ENCODE results near the gene POLL. TPM values are rescaled to one million over a fixed set of nuclear protein-coding genes. Genes with fewer than 3 reads are reported as not detected.
"Not testable (repeated sequence)": the region's sequence is repeated elsewhere in the genome, so short reads cannot be mapped to it uniquely, and the experiment has no call there.

Gene POLL
- 10 to 100 TPM; 20.4 to 47.1 (median 31.5) TPM for total RNA-seq

GRCh38 chr10:101587725-101588653, at the start of gene POLL, which contains the start of gene DPCD:
TSS of gene POLL (minus strand) at chr10:101588257. CDS start at chr10:101587360, 897 bp downstream.
TSS of gene DPCD (plus strand) at chr10:101588321. CDS start at chr10:101588337, 16 bp downstream.
- DNase-seq (peak; percentile 92 to 98), ATAC-seq (ENCODE audit: low FRiP score in 2 of 2) (peak; percentile 92 to 97)
- H3K4me1 ChIP-seq: peaks cover 12 to 30% (median 20%) of the 10 kb centered on the region in 4 donors
- H3K9me3 ChIP-seq: no peaks in the 10 kb centered on the region
- H3K4me3 ChIP-seq: peak within 1 kb of the TSS; percentile 67 to 94 (median 81)
- H3K36me3 ChIP-seq: peaks cover 0 to 19% (median 11%) of the 10 kb centered on the region in 4 donors
- no peaks in the 10 kb centered on the region for H3K27me3 ChIP-seq
- no peak for TF ChIP-seq EP300 (IDR thresholded peaks at IDR 0.05)
- peak; percentile 60 to 63 for TF ChIP-seq POLR2AphosphoS5 (IDR thresholded peaks at IDR 0.05)
- no peak for TF ChIP-seq CTCF (IDR thresholded peaks at IDR 0.05)
- peak in 1 of 4 donors; percentile 53 for TF ChIP-seq POLR2A (IDR thresholded peaks at IDR 0.05)
- peak within 1 kb of the TSS; percentile 73 to 90 (median 78) for H3K27ac ChIP-seq
- 0 to 1% methylated on average over 34 to 49 of the region's 50 CpGs for WGBS, 2 donors

- H3K27ac ChIP-seq; DNase-seq; H3K4me3 ChIP-seq; ATAC-seq (ENCODE audit: low FRiP score in 2 of 2); H3K27me3 ChIP-seq; H3K9me3 ChIP-seq; H3K4me1 ChIP-seq: not testable (repeated sequence)
- peaks cover 0 to 18% (median 10%) of the 10 kb centered on the region in 4 donors for H3K36me3 ChIP-seq
- WGBS, 2 donors: 93 to 94% methylated on average over 4 of the region's 4 CpGs
Measured at GRCh38 chr10:101633510-101633909, 45.5 kb upstream of the POLL start.

DNA sequence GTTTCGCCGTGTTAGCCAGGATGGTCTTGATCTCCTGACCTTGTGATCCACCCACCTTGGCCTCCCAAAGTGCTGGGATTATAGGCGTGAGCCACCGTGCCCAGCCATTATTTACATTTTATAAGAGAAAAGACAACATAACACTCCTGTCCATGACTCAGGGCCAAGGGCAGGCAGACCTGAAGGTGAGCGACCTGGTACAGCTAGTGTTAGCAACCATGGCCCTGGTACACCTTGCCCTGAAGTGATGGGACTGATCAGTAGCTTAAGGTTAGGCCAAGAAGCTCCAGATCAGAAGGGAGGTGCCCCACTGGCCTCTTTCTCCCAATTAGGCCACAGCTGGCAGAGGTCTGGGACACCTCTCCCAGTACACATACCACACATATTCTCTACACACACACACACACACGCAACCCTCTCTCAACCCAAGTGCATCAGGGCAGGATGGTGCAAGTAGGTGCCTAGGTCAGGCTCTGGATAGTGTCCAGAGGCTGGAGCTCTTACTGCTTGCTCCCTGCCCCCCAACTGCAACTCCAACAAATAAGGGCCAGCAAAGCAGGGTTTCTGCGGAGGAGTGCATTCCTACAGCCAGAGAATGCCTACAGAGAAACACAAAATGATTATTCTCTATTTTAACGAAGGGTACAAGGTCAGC, 43.9 kb upstream of the POLL start:
- 78 to 81% methylated on average over 8 of the region's 8 CpGs for WGBS, 2 donors
- DNase-seq (no peak), ATAC-seq (ENCODE audit: low FRiP score in 2 of 2) (no peak)

DNA sequence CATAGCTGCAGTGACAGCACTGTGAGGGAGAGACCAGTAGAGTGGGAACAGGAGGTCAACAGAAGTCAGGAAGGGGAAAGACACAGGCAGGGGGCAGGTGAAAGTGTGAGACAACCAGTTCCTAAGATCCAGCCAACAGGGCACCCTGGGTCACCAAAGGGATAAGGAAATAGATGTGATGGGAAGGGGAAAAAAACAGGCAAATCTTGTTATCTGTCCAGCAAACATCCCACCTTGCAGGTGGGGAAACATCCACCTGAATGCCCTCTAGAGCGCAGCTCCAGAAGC, 42.5 kb upstream of the POLL start:
- 100% methylated on average over 1 of the region's 1 CpG for WGBS, 2 donors
- H3K4me1 ChIP-seq: peaks cover 0 to 8% (median 5%) of the 10 kb centered on the region in 4 donors
- no peaks in the 10 kb centered on the region for H3K27me3 ChIP-seq
- ATAC-seq (ENCODE audit: low FRiP score in 2 of 2): no peak
- H3K27ac ChIP-seq: no peak overlapping the region
- no peak for DNase-seq
- TF ChIP-seq CTCF (IDR thresholded peaks at IDR 0.05) (no peak), POLR2AphosphoS5 (IDR thresholded peaks at IDR 0.05) (no peak), POLR2A (IDR thresholded peaks at IDR 0.05) (no peak), EP300 (IDR thresholded peaks at IDR 0.05) (no peak)
- no peak overlapping the region for H3K4me3 ChIP-seq
- peaks cover 0 to 14% (median 9%) of the 10 kb centered on the region in 4 donors for H3K36me3 ChIP-seq
- H3K9me3 ChIP-seq: no peaks in the 10 kb centered on the region

More for the DNA sequence above, 43.9 kb upstream of the POLL start:
- peaks cover 0 to 14% (median 8%) of the 10 kb centered on the region in 4 donors for H3K36me3 ChIP-seq
- H3K9me3 ChIP-seq: no peaks in the 10 kb centered on the region
- TF ChIP-seq POLR2AphosphoS5 (IDR thresholded peaks at IDR 0.05): no peak
- TF ChIP-seq POLR2A (IDR thresholded peaks at IDR 0.05): no peak
- no peak for TF ChIP-seq EP300 (IDR thresholded peaks at IDR 0.05)
- no peak for TF ChIP-seq CTCF (IDR thresholded peaks at IDR 0.05)
- peaks cover 0 to 8% (median 5%) of the 10 kb centered on the region in 4 donors for H3K4me1 ChIP-seq
- H3K4me3 ChIP-seq: no peak overlapping the region
- H3K27ac ChIP-seq: no peak overlapping the region
- H3K27me3 ChIP-seq: no peaks in the 10 kb centered on the region
